ENCODE measurements around the gene DENND5B. TPM values are rescaled to one million over a fixed set of nuclear protein-coding genes. Genes with fewer than 3 reads are reported as not detected.
"Not testable (repeated sequence)": the region's sequence is repeated elsewhere in the genome, so short reads cannot be mapped to it uniquely, and the experiment has no call there.

The DENND5B gene
- total RNA-seq, 2 experiments from 2014 or later = 0.32 to 0.48 TPM

DNA sequence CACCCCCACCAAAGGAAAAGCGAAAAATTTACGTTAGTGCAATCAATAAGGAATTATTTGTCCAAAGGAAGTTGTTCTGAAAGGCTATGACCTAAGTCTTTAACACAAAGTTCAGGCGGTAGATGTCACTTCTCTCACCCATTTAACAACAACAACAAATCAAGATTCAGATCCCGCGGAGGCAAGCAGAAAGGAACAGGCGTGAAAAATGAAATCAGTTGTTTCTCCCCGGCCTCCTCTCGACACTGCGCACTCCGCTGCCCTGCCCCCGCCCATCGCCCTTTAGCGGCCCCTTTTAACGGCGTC, 1.4 kb downstream of the DENND5B start:
- Mint-ChIP-seq H3K4me3 (peak overlapping the region; percentile 66), H3K27ac (no peak overlapping the region), H3K36me3 (ENCODE audit: low read depth) (no peaks in the 10 kb centered on the region), H3K4me1 (peaks cover 7% of the 10 kb centered on the region), H3K9me3 (ENCODE audit: low read depth) (no peaks in the 10 kb centered on the region), H3K27me3 (peaks cover 51% of the 10 kb centered on the region)
- DNase-seq = peak; percentile 64
- POLR2A ChIA-PET = no interaction called here
- intact Hi-C loops (cut with DNase I, micrococcal nuclease) = no loop called here
- CTCF ChIA-PET = no interaction called here
- peak; percentile 65 for ATAC-seq

DNA sequence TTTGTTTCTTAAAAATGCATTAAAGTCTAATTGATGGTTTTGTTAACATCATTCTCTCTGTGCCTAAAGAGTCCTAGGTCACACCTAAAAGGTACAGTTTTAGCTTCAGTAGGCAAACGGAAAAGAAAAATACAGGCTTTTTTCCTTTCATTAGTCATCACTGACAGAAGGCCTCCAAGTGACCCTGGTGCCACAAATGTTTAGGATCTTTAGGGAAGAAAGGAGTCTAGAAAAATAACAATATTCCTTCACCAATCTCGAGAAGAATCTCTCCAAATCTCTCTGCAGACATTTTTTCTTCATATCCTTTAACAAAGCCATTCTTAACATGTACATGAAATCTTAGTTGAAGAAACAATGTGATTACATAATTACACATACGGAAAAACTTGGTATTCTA, 2.0 kb downstream of the DENND5B start:
- ATAC-seq (no peak), DNase-seq (no peak)
- intact Hi-C loops (cut with DNase I, micrococcal nuclease) = no loop called here
- H3K9me3 Mint-ChIP-seq (ENCODE audit: low read depth) = no peaks in the 10 kb centered on the region
- H3K27me3 Mint-ChIP-seq = peaks cover 48% of the 10 kb centered on the region
- no peak overlapping the region for H3K27ac Mint-ChIP-seq
- no peaks in the 10 kb centered on the region for H3K36me3 Mint-ChIP-seq (ENCODE audit: low read depth)
- ChIA-PET CTCF (no interaction called here), POLR2A (no interaction called here)
- H3K4me1 Mint-ChIP-seq = peaks cover 7% of the 10 kb centered on the region
- H3K4me3 Mint-ChIP-seq = peak overlapping the region; percentile 66

DNA sequence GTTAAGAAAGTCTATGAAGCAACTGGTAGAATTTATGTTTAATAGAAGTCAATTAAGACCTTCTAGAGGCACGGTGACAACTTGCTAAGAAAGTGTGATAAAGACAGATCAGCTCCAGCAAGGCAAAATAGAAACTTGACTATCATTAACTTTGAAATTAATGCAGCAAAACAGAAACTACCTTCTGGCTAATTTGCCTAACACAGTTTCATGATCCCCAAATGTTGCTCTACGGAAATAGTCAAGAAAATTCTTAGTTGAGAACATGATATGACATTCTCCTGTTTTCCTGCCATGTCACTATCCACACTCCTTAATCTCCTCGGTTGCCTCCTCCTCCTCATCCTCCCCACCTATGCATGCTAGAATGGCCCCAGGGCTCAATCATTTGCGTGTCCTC, 4.2 kb downstream of the DENND5B start:
- ChIA-PET CTCF (interaction anchor here (1.5 kb wide), 1 partner anchor 9 kb away, joined by 4 read pairs; no protein-coding TSS in a partner anchor), POLR2A (no interaction called here)
- intact Hi-C loops (cut with DNase I, micrococcal nuclease) = no loop called here
- H3K4me1 Mint-ChIP-seq = peaks cover 7% of the 10 kb centered on the region
- DNase-seq (no peak), ATAC-seq (no peak)
- H3K36me3 Mint-ChIP-seq (ENCODE audit: low read depth) = no peaks in the 10 kb centered on the region
- H3K4me3 Mint-ChIP-seq = no peak overlapping the region
- no peak overlapping the region for H3K27ac Mint-ChIP-seq
- peaks cover 42% of the 10 kb centered on the region for H3K27me3 Mint-ChIP-seq
- H3K9me3 Mint-ChIP-seq (ENCODE audit: low read depth) = no peaks in the 10 kb centered on the region

DNA sequence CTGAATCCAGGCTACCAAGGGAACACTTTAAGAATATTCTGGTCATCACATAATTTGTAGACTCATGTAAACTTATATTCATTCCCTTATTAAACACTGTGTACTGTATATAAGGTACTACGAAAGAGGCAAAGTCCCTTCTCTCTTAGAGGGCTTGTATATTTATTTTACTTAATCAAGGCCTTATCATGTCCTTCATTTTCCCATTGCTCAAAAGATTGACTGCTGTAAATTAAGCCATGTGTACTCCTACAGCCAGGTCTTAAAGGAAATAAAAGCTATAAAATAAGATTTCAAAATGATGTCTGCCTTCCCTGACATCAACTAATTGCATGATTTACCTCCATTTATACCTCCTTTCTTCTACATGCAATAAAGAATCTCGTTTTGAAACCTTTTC, 5.0 kb downstream of the DENND5B start:
- Mint-ChIP-seq H3K27ac (no peak overlapping the region), H3K27me3 (peaks cover 39% of the 10 kb centered on the region), H3K4me1 (peaks cover 4% of the 10 kb centered on the region), H3K4me3 (no peak overlapping the region), H3K36me3 (ENCODE audit: low read depth) (no peaks in the 10 kb centered on the region), H3K9me3 (ENCODE audit: low read depth) (no peaks in the 10 kb centered on the region)
- DNase-seq (no peak), ATAC-seq (no peak)
- ChIA-PET CTCF (interaction anchor here (1.5 kb wide), 1 partner anchor 10 kb away, joined by 4 read pairs; no protein-coding TSS in a partner anchor), POLR2A (no interaction called here)
- intact Hi-C loops (cut with DNase I, micrococcal nuclease) = no loop called here

DNA sequence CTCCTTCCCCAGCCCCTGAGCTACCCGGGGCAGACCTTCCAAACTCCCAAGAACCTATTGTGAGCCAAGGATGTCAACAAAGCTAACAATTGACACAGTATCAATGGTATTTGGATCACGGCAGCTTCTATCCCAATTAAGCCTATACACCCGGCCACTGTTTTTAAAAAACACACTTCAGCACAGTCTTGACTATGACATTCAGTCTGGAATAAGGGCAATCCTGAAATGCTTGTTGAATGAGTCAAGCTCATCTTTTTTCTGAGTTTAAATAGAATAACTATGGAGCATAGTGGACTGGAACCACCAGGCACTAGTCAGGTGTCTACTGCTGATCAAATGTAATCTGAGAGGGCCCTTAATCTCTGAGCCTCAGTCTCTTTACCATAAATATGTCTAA, 5.7 kb downstream of the DENND5B start:
- DNase-seq (no peak), ATAC-seq (no peak)
- intact Hi-C loops (cut with DNase I, micrococcal nuclease) = no loop called here
- peaks cover 39% of the 10 kb centered on the region for H3K27me3 Mint-ChIP-seq
- POLR2A ChIA-PET = no interaction called here
- CTCF ChIA-PET = interaction anchor here (1.0 to 1.5 kb wide), 2 partner anchors 11 to 53 kb away, joined by 4 to 5 read pairs; no protein-coding TSS in a partner anchor
- H3K4me1 Mint-ChIP-seq = peaks cover 4% of the 10 kb centered on the region
- no peaks in the 10 kb centered on the region for H3K36me3 Mint-ChIP-seq (ENCODE audit: low read depth)
- no peak overlapping the region for H3K4me3 Mint-ChIP-seq
- no peak overlapping the region for H3K27ac Mint-ChIP-seq
- H3K9me3 Mint-ChIP-seq (ENCODE audit: low read depth) = no peaks in the 10 kb centered on the region

DNA sequence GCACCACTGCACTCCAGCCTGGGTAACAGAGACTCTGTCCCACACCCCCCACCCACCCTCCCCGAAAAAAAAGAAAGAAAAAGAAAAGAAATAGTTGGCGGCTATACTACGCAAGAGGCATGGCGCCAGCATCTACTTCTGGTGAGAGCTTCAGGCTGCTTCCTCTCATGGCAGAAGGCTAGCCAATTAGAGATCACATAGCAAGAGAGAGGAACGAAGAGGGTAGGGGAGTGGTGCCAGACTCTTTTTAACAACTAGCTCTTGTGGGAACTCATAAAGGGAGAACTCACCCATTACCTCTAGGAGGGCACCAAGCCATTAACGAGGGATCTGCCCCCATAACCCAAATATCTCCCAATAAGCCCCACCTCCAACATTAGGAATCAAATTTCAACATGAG, 6.2 kb downstream of the DENND5B start:
- Mint-ChIP-seq H3K9me3 (ENCODE audit: low read depth) (no peaks in the 10 kb centered on the region), H3K36me3 (ENCODE audit: low read depth) (no peaks in the 10 kb centered on the region), H3K4me1 (peaks cover 4% of the 10 kb centered on the region), H3K27me3 (peaks cover 38% of the 10 kb centered on the region), H3K27ac (no peak overlapping the region), H3K4me3 (no peak overlapping the region)
- ChIA-PET CTCF (interaction anchor here (1.0 kb wide), 1 partner anchor 54 kb away, joined by 5 read pairs; no protein-coding TSS in a partner anchor), POLR2A (no interaction called here)
- DNase-seq (no peak), ATAC-seq (no peak)
- intact Hi-C loops (cut with DNase I, micrococcal nuclease) = no loop called here

DNA sequence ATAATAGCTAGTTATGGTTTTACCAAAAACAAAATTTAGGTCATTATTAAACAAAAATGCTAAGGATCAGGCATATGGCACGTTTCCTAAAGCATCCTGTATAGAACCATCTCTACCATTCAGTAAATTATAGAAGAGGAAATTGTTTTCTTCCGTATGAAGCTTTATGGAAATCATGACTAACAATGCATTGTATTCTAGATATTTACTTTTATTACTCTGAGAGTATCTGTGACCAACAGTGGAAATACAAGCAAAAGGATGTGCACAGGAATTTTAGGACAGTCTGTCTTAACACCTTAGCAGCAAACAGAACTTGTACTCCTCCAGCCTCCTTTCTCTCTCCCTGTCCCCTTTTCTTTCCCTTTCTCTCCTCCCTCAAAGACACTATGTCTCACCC, 7.1 kb downstream of the DENND5B start:
- Mint-ChIP-seq H3K27me3 (peaks cover 29% of the 10 kb centered on the region), H3K4me3 (no peak overlapping the region), H3K27ac (no peak overlapping the region), H3K9me3 (ENCODE audit: low read depth) (no peaks in the 10 kb centered on the region), H3K4me1 (no peaks in the 10 kb centered on the region), H3K36me3 (ENCODE audit: low read depth) (no peaks in the 10 kb centered on the region)
- intact Hi-C loops (cut with DNase I, micrococcal nuclease) = no loop called here
- ATAC-seq = no peak
- no peak for DNase-seq
- CTCF ChIA-PET = no interaction called here
- POLR2A ChIA-PET = no interaction called here

DNA sequence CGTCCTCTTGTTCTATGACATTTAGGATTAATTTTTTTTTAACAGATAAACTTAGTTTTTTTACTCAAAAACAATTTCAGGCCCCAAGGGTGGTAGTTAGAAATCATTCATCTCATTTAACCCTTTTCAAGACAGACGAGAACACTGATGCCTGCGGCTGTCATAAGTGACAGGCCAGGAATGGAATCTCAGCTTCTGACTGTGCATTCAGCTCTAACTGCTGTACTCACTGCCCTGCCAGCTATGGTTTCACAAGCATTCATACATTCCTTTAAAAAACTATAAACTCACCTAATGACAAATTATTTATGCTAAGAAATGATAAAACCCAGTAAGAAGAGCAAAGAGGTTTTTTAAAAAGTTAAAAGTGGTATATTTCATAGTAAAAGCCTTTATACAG, 8.8 kb downstream of the DENND5B start:
- H3K27ac Mint-ChIP-seq = no peak overlapping the region
- intact Hi-C loops (cut with DNase I, micrococcal nuclease) = no loop called here
- DNase-seq (no peak), ATAC-seq (no peak)
- ChIA-PET CTCF (interaction anchor here (0.6 kb wide), 1 partner anchor 10 kb away, joined by 3 read pairs; no protein-coding TSS in a partner anchor), POLR2A (no interaction called here)
- H3K9me3 Mint-ChIP-seq (ENCODE audit: low read depth) = no peaks in the 10 kb centered on the region
- H3K36me3 Mint-ChIP-seq (ENCODE audit: low read depth) = no peaks in the 10 kb centered on the region
- peaks cover 15% of the 10 kb centered on the region for H3K27me3 Mint-ChIP-seq
- H3K4me1 Mint-ChIP-seq = no peaks in the 10 kb centered on the region
- H3K4me3 Mint-ChIP-seq = no peak overlapping the region

DNA sequence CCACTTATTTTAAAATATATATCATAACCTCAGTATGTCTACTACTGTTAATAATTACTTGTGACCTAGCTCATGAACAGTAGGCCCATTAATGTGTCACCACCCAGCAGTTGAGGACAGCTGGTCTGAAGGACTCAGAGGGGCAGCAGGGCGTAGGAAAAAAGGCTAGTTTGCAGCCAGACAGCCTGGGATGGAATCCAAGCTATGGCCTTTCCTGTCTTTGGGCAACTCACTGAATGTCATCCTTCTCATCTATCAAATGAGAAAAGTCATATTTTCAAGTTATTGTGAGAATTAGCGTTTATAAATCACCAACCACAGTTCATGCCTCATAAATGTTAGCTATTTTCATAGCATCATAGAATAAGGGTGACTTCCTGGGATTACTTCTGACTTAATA, 12.3 kb downstream of the DENND5B start:
- Mint-ChIP-seq H3K4me1 (no peaks in the 10 kb centered on the region), H3K27me3 (peaks cover 2% of the 10 kb centered on the region), H3K36me3 (ENCODE audit: low read depth) (no peaks in the 10 kb centered on the region), H3K9me3 (ENCODE audit: low read depth) (no peaks in the 10 kb centered on the region), H3K27ac (no peak overlapping the region), H3K4me3 (no peak overlapping the region)
- ATAC-seq = no peak
- CTCF ChIA-PET = interaction anchor here (0.7 to 1.1 kb wide), 2 partner anchors 60 to 70 kb away, joined by 3 read pairs; no protein-coding TSS in a partner anchor
- intact Hi-C loops (cut with DNase I, micrococcal nuclease) = no loop called here
- DNase-seq = no peak
- POLR2A ChIA-PET = no interaction called here

DNA sequence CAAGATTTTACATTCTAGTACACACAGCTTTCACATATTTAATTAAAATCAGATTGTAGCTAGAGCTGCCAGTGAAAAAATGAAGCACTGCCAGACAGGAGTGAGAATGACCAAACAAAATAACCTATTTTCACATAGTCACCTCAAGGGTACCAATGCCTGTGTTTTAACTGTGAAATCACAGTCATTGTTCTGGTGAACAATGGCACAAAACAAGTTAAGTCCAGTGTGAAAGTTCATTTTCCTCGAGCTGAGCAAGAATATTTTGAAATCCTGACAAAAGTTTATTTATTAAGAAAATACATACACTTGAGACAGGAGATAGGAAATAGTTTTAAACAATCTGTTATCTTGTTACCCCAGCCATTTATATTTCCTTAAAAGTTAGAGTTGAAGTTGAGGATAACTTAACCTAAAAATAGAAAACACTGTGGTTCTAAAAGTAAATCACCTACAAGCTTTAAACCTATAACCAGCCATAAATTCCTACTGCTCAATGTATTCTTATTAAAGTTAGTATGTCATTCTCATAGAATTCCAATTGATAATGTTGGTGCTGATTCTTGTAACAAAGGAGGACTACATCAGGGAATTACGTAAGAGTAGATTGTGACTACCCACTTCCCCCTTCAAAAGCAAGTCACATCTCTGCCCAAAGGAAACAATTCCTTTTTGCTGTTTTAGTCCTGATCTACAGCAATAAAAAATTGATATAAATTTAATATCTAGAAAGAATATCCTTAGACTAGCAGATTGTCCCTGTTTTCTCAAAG, 15.9 kb downstream of the DENND5B start:
- DNase-seq (no peak), ATAC-seq (no peak)
- POLR2A ChIA-PET = no interaction called here
- Mint-ChIP-seq H3K27ac (no peak overlapping the region), H3K9me3 (ENCODE audit: low read depth) (no peaks in the 10 kb centered on the region), H3K4me1 (no peaks in the 10 kb centered on the region), H3K36me3 (ENCODE audit: low read depth) (no peaks in the 10 kb centered on the region), H3K27me3 (peaks cover 2% of the 10 kb centered on the region), H3K4me3 (no peak overlapping the region)
- CTCF ChIA-PET = no interaction called here
- intact Hi-C loops (cut with DNase I, micrococcal nuclease) = no loop called here

DNA sequence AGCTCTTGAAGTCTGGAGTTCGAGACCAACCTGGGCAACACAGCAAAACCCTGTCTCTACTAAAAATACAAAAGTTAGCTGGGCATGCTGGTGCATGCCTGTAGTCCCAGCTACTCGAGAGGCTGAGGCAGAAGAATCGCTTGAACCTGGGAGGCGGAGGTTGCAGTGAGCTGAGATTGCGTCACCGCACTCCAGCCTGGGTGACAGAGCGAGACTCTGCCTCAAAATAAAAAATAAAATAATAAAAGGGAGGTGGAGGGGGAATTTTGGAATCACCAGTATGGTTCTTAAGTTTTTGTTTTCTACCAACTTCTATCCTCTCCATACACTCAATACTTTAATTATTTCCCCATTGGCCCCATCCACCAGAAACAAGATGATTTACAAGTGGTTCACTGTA, 16.6 kb downstream of the DENND5B start:
- POLR2A ChIA-PET; H3K4me1 Mint-ChIP-seq; DNase-seq; H3K36me3 Mint-ChIP-seq (ENCODE audit: low read depth); H3K27ac Mint-ChIP-seq; H3K27me3 Mint-ChIP-seq; ATAC-seq; H3K4me3 Mint-ChIP-seq; H3K9me3 Mint-ChIP-seq (ENCODE audit: low read depth); intact Hi-C loops (cut with DNase I, micrococcal nuclease): not testable (repeated sequence)
- CTCF ChIA-PET = interaction anchor here (0.7 kb wide), 1 partner anchor 140 kb away, joined by 3 read pairs; no protein-coding TSS in a partner anchor

DNA sequence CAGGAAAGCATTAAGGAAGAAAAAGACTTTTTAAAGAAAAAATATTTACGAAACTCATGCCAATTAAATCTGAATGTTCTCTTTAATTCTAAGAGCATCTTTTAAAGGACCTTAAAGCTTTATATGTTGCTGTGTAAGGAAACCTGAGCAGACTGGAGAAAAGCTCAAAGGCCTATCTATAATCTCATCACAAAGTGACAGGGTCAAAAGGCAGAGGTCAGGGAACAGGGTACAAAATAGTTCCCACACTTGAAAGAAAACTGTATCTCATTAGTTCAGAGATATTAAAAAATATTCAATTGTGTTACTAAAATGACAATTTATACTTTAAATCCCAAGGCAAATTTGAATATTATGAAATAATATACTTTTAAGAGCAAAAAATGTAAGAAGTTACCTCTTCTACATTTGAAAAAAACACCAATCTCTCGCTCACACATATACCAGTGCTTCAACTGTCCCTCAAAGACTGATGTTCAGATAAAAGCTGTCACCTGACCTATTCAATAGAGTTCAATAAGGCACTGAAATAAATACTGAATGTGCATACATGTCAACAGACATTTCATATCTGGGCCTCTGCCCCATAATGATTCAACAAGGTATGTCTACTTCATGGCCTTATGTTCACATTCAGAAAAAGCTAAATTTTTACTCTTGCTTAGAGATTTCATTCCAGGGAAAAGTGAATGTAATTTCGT, 17.9 kb downstream of the DENND5B start:
- ChIA-PET POLR2A (no interaction called here), CTCF (no interaction called here)
- Mint-ChIP-seq H3K27ac (no peak overlapping the region), H3K36me3 (ENCODE audit: low read depth) (no peaks in the 10 kb centered on the region), H3K9me3 (ENCODE audit: low read depth) (no peaks in the 10 kb centered on the region), H3K4me3 (no peak overlapping the region), H3K27me3 (peaks cover 2% of the 10 kb centered on the region), H3K4me1 (no peaks in the 10 kb centered on the region)
- no peak for ATAC-seq
- intact Hi-C loops (cut with DNase I, micrococcal nuclease) = no loop called here
- no peak for DNase-seq
